Right atrium auricular region (tissue), 2 donors: ENCODE measurements around the gene STAT6. TPM values are rescaled to one million over a fixed set of nuclear protein-coding genes. Genes with fewer than 3 reads are reported as not detected.

Experiments used
- DNase-seq: peaks from one replicate; pipeline ENCODE4 v3.0.0-alpha.2; 2019; ENCODE audit warnings: low spot score
- H3K27ac ChIP-seq, 2 donors: fragments of 200-600 bp; sonication (generic); 1 replicate in 1 of 2; 2 replicates in 1 of 2; pipeline ENCODE4 v1.5.1; 2016 to 2019
- H3K27me3 ChIP-seq, 2 donors: fragments of 200-600 bp; sonication (generic); one replicate each; pipeline versions ENCODE4 v1.5.1 to v1.6.0; 2017 to 2019
- H3K36me3 ChIP-seq: fragments of 200-600 bp; sonication (generic); one replicate; pipeline ENCODE4 v1.5.1; 2016
- H3K4me1 ChIP-seq, 2 donors: fragments of 200-600 bp; sonication (generic); one replicate each; pipeline versions ENCODE4 v1.5.1 to v1.6.0; 2017 to 2019
- H3K4me3 ChIP-seq, 2 donors: fragments of 200-600 bp; sonication (generic); 1 replicate in 1 of 2; 2 replicates in 1 of 2; pipeline ENCODE4 v1.5.1; 2017 to 2019; ENCODE audit warnings: mild to moderate bottlenecking in 1 of 2, moderate library complexity in 1 of 2
- H3K9me3 ChIP-seq, 2 donors: fragments of 200-600 bp; sonication (generic); one replicate each; pipeline ENCODE4 v1.5.1; 2019
- total RNA-seq, 2 donors: library from RNA; depleted of rRNA; stranded (reverse); fragments of >200 nt; gene quantifications; one replicate each; pipeline ENCODE4 v1.1.0, GENCODE V29; 2016
- TF ChIP-seq, protein P1 (sequence below), 2 donors: fragments of 200-600 bp; sonication (generic); IDR thresholded peaks; one replicate each; pipeline ENCODE4 v1.5.1; 2019; ENCODE audit warnings: antibody characterized with exemption in 2 of 2

STAT6 gene
- total RNA-seq, 2 donors from 2014 or later: 34.3 to 64.3 TPM

DNA sequence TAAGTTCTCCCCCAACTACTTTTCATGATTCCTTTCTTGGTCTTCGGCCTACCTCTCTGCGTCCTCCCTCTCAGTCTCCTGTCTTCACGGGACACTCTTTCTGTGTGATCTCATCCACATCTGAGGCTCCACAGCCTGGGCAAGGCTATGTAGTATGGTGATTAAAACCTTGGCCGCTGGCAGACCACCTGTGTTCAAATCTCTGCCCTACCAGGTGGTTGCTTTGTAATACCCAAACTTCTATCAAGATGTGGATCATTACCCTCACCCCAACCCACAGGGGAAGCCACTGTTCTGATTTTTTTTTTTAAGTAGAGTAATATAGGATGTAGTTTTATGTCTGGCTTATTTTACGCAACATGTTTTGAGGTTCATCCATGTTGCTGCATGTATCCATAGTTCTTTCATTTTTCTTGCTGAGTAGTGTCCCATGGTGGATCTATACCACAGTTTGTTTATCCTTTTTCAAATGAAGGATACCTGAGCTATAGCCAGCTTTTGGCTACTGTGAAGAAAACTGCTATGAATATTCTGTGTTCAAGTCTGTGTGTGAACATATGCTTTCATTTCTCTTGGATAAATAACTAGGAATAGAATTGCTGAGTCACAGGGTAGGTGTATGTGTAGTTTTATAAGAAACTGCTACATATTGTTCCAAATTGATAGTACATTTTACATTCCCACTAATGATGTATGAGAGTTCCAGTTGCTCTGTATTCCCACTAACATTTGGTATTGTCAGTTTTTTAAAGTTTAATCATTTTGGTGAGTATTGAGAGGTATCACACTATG, 8.3 kb upstream of the STAT6 start:
- TF ChIP-seq, protein P1, sequence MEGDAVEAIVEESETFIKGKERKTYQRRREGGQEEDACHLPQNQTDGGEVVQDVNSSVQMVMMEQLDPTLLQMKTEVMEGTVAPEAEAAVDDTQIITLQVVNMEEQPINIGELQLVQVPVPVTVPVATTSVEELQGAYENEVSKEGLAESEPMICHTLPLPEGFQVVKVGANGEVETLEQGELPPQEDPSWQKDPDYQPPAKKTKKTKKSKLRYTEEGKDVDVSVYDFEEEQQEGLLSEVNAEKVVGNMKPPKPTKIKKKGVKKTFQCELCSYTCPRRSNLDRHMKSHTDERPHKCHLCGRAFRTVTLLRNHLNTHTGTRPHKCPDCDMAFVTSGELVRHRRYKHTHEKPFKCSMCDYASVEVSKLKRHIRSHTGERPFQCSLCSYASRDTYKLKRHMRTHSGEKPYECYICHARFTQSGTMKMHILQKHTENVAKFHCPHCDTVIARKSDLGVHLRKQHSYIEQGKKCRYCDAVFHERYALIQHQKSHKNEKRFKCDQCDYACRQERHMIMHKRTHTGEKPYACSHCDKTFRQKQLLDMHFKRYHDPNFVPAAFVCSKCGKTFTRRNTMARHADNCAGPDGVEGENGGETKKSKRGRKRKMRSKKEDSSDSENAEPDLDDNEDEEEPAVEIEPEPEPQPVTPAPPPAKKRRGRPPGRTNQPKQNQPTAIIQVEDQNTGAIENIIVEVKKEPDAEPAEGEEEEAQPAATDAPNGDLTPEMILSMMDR (IDR thresholded peaks at IDR 0.05): no peak
- peaks cover 0 to 8% of the 10 kb centered on the region in 2 donors for H3K4me1 ChIP-seq
- H3K4me3 ChIP-seq: no peak overlapping the region
- H3K9me3 ChIP-seq: no peaks in the 10 kb centered on the region
- DNase-seq: no peak
- H3K36me3 ChIP-seq: no peaks in the 10 kb centered on the region
- no peaks in the 10 kb centered on the region for H3K27me3 ChIP-seq
- H3K27ac ChIP-seq: no peak overlapping the region

DNA sequence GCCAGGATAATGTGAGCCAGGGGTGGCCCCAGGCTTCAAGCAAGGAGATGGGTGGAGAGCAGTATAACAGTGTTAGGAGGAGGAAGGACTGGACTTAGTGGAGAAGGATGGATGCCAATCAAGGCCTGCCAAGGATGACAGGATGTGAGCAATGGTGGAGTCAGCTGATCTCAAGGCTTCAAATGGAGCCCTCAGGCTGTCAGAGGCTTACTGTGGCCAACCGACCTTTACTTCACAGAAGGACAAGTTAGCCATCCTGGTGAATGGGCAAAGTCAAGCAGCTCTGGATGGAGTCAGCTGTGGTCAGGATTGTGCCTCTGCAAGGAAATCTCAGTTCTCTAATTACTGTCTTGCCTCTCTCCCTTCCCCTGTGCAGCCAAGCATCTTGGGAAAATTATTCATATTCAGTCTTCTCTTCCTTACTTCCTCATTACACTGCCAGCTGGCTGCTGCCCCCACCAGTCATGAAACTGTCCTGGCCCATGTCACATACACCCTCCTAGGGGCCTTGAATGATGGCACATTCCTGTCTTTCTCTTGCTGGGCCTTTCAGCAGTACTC, 7.6 kb upstream of the STAT6 start:
- no peaks in the 10 kb centered on the region for H3K27me3 ChIP-seq
- H3K36me3 ChIP-seq: no peaks in the 10 kb centered on the region
- H3K4me1 ChIP-seq: peaks cover 0 to 8% of the 10 kb centered on the region in 2 donors
- DNase-seq: no peak
- TF ChIP-seq, protein P1 (IDR thresholded peaks at IDR 0.05): no peak
- no peak overlapping the region for H3K4me3 ChIP-seq
- no peaks in the 10 kb centered on the region for H3K9me3 ChIP-seq
- peak overlapping the region in 1 of 2 donors; percentile 4 for H3K27ac ChIP-seq

DNA sequence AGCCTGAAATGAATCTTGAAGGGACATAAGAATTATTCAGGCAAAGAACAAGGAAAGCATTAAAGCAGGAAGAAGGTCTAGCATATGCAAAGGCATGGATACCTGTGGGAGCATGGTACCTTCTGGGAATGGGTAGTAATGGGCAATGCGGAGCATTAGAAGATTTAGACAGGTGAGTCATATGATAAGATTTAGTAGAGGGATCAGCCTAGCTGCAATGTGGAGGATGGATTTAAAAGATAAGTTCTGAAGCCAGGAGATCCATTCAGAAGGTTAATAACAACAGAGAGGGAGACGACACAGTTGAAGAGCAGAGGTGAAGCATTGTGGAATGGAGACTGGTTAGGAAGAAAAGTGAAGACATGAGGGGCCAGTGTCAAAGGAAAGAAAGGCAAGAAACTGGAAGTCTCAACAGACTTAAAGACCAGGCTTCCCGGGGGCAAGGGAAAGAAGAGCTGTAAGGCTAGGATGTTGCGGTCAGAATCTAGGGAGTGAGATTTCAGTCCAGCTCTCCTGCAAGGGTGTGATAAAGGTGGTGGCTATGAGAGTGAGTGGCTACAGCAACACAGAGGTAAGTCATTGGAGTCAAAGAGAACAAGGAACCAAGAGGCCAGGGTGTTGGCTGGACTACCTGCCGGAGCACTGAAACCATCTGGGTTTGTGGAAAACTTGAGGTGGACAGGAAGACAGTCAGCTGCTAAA, 5.6 kb upstream of the STAT6 start:
- Histone ChIP-seq H3K4me3 (no peak overlapping the region), H3K9me3 (no peaks in the 10 kb centered on the region), H3K4me1 (peaks cover 0 to 13% of the 10 kb centered on the region in 2 donors), H3K27me3 (no peaks in the 10 kb centered on the region), H3K36me3 (no peaks in the 10 kb centered on the region), H3K27ac (no peak overlapping the region)
- no peak for DNase-seq
- TF ChIP-seq, protein P1 (IDR thresholded peaks at IDR 0.05): no peak

DNA sequence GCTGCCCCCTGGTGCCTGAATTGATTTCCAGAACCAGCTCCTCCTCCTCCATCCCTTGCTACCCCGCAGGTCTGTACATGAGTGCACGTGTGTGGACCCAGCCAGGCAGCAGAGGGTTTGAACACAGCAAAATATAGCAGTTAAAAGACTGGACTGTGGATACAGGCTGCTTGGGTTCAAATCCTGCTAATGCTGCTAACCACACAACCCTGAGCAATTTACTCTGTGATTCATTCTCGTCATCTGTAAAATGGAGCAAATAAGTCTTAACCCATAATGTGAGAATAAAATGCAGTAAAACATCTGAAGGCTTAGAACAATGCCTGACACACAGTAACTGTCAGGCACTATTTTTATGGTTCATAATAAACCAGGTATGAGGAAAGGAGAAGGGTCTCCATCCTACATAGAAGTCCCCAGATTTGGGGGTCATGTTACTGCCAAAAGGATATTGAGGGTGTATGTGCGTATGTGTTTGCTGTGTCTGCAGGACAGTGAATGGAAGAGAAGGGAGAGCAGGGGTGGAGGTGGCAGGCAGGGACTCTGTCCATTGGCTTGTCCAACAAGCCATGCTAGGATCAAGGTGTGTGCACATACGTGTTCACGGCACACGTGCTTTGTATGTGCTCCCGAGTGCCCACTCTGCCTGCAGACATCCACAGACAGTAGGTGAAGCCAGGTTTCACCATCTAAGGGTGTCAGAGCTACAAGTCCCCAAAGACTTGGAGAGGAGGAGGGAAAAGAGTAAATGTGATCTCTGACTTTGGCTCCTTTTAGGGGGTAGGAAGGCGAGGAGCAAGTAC, 1.5 kb upstream of the STAT6 start:
- Histone ChIP-seq H3K9me3 (no peaks in the 10 kb centered on the region), H3K4me3 (peak overlapping the region; percentile 66 to 73), H3K27me3 (no peaks in the 10 kb centered on the region), H3K36me3 (peaks cover 4% of the 10 kb centered on the region), H3K4me1 (peaks cover 0 to 23% of the 10 kb centered on the region in 2 donors), H3K27ac (peak overlapping the region; percentile 97 to 98)
- DNase-seq: no peak
- TF ChIP-seq, protein P1 (IDR thresholded peaks at IDR 0.05): peak; percentile 78 to 90
